B cell (primary cell): Measurements from ENCODE around the gene C1orf56. TPM values are rescaled to one million over a fixed set of nuclear protein-coding genes. Genes with fewer than 3 reads are reported as not detected.
A peak's percentile ranks its signal among the peaks of the same experiment; 100 is the strongest.

Source experiments
- ATAC-seq: fragments of 200-7000 bp; cut with Tn5 transposase; one replicate; pipeline ENCODE4 v1.10.0; 2021; ENCODE audit warnings: low read depth, mild to moderate bottlenecking, moderate number of reproducible peaks, moderate library complexity
- CTCF ChIA-PET: fragments of 350-600 bp; sonication (Branson Sonifier 250); formaldehyde crosslinking; loops from one replicate; lab custom pipeline; 2021; ENCODE audit warnings: antibody characterized with exemption, inconsistent platforms; lab: Charles Lee
- POLR2A ChIA-PET: fragments of 350-600 bp; sonication (Branson Sonifier 250); formaldehyde crosslinking; loops from one replicate; lab custom pipeline; 2021; ENCODE audit warnings: antibody characterized with exemption; lab: Charles Lee
- DNase-seq: peaks from one replicate; pipeline ENCODE4 v3.0.0; 2013
- H2AFZ ChIP-seq: 2 replicates; pipeline ENCODE4 v1.6.1; 2012; ENCODE audit warnings: mild to moderate bottlenecking, low read depth, low read length; ENCODE audit not compliant: insufficient read depth, poor library complexity, severe bottlenecking
- H3K27ac ChIP-seq, 2 donors: 1 replicate in 1 of 2; 2 replicates in 1 of 2; pipeline ENCODE4 v1.5.1; 2012 to 2013; ENCODE audit warnings: low read length in 2 of 2, mild to moderate bottlenecking in 2 of 2, moderate library complexity in 1 of 2
- H3K27me3 ChIP-seq, 4 experiments: fragments of 200-600 bp in 1 of 4; sonication (generic) in 1 of 4; replicated peaks in 1 of 4; 1 replicate in 2 of 4; 2 replicates in 2 of 4; pipeline versions ENCODE4 v1.6.1 to v1.7.0; 2013 to 2016; ENCODE audit warnings: low read length in 3 of 4, mild to moderate bottlenecking in 2 of 4, mixed read lengths in 1 of 4, moderate library complexity in 1 of 4; ENCODE audit not compliant: insufficient read depth in 4 of 4, control insufficient read depth in 3 of 4; ENCODE audit errors: control extremely low read depth in 1 of 4
- H3K36me3 ChIP-seq, 2 experiments: replicated peaks in 1 of 2; 1 replicate in 1 of 2; 2 replicates in 1 of 2; pipeline versions ENCODE4 v1.6.1 to v1.7.1; 2013; ENCODE audit warnings: low read length in 1 of 2; ENCODE audit not compliant: insufficient read depth in 2 of 2, control insufficient read depth in 1 of 2; ENCODE audit errors: control extremely low read depth in 1 of 2, extremely low read depth in 1 of 2
- H3K4me1 ChIP-seq, 2 donors: fragments of 200-600 bp in 1 of 2; sonication (generic) in 1 of 2; 1 replicate in 1 of 2; 2 replicates in 1 of 2; pipeline versions ENCODE4 v1.5.1 to v1.6.1; 2013 to 2017; ENCODE audit warnings: low read length in 2 of 2; ENCODE audit not compliant: control insufficient read depth in 2 of 2, insufficient read depth in 2 of 2
- H3K4me2 ChIP-seq: replicated peaks from 2 replicates; pipeline ENCODE3; 2012; ENCODE audit warnings: mild to moderate bottlenecking, low read depth, low read length; ENCODE audit not compliant: poor library complexity, severe bottlenecking
- H3K4me3 ChIP-seq, 5 experiments: fragments of 200-600 bp in 1 of 5; sonication (generic) in 1 of 5; 1 replicate in 3 of 5; 2 replicates in 2 of 5; pipeline versions ENCODE4 v1.5.1 to v1.7.0; 2011 to 2016; ENCODE audit warnings: low read length in 4 of 5, mild to moderate bottlenecking in 4 of 5, low read depth in 2 of 5, control low read depth in 1 of 5, moderate library complexity in 1 of 5; ENCODE audit not compliant: insufficient read depth in 1 of 5; ENCODE audit errors: control extremely low read depth in 1 of 5, extremely low read depth in 1 of 5
- H3K79me2 ChIP-seq: fragments of 200-600 bp; sonication (generic); one replicate; pipeline ENCODE4 v1.6.0; 2016; ENCODE audit warnings: low read length; ENCODE audit not compliant: control insufficient read depth, insufficient read depth
- H3K9ac ChIP-seq: fragments of 200-600 bp; sonication (generic); 2 replicates; pipeline ENCODE4 v1.6.1; 2017; ENCODE audit warnings: mild to moderate bottlenecking, low read length, moderate library complexity
- H3K9me3 ChIP-seq, 3 donors: one replicate each; pipeline versions ENCODE4 v1.6.1 to v1.7.1; 2013; ENCODE audit warnings: low read length in 2 of 3; ENCODE audit not compliant: control insufficient read depth in 2 of 3, insufficient read depth in 1 of 3; ENCODE audit errors: control extremely low read depth in 1 of 3
- H4K20me1 ChIP-seq: 2 replicates; pipeline ENCODE4 v1.6.0; 2012; ENCODE audit warnings: mild to moderate bottlenecking, low read length; ENCODE audit not compliant: insufficient read depth, control insufficient read depth, poor library complexity, severe bottlenecking
- H3K27ac Mint-ChIP-seq: one replicate; pipeline ENCODE4 v1.8.0; 2021; ENCODE audit warnings: mixed read lengths
- H3K27me3 Mint-ChIP-seq: one replicate; pipeline ENCODE4 v1.8.0; 2021; ENCODE audit warnings: mixed read lengths
- H3K4me1 Mint-ChIP-seq: one replicate; pipeline ENCODE4 v1.8.0; 2021; ENCODE audit warnings: mixed read lengths
- H3K4me3 Mint-ChIP-seq: one replicate; pipeline ENCODE4 v1.8.0; 2021; ENCODE audit warnings: mixed read lengths
- H3K9me3 Mint-ChIP-seq: one replicate; pipeline ENCODE4 v1.8.0; 2022; ENCODE audit warnings: mixed read lengths; ENCODE audit not compliant: insufficient read depth
- EZH2 ChIP-seq: IDR thresholded peaks from 2 replicates; pipeline ENCODE4 v1.6.1; 2012; ENCODE audit warnings: borderline replicate concordance, low read depth, mild to moderate bottlenecking, moderate library complexity, low read length; ENCODE audit not compliant: insufficient read depth, poor library complexity, severe bottlenecking
- WGBS: methylation state at CpG from one replicate; pipeline ENCODE4 v1.1.5; 2013; ENCODE audit warnings: missing lambda C conversion rate; ENCODE audit not compliant: insufficient coverage; 5-methylcytosine and 5-hydroxymethylcytosine counted together
- intact Hi-C: fragments of 100-400 bp; cut with micrococcal nuclease; formaldehyde crosslinking; loops from one replicate; pipeline ENCODE4 v1.10.0; 2022
- polyA minus RNA-seq: library from RNA; depleted of rRNA, polyadenylated mRNA; stranded (reverse); fragments of >200 nt; gene quantifications from 2 replicates; pipeline ENCODE4 v1.2.3, GENCODE V29; 2012
- polyA plus RNA-seq: library from polyadenylated mRNA; depleted of rRNA; stranded (reverse); fragments of >200 nt; gene quantifications from 2 replicates; pipeline ENCODE4 v1.2.3, GENCODE V29; 2012
- total RNA-seq, 2 donors: library from RNA; stranded (reverse); fragments of 120-200 nt in 1 of 2; gene quantifications; 1 replicate in 1 of 2; 2 replicates in 1 of 2; pipeline versions ENCODE4 v1.2.3 to v1.2.4, GENCODE V29; 2013 to 2022
- TF ChIP-seq, protein P1 (sequence below): fragments of 200-600 bp; IDR thresholded peaks from one replicate; pipeline ENCODE4 v1.8.0; 2022; ENCODE audit warnings: antibody characterized with exemption, mild to moderate bottlenecking

C1orf56 gene, protein sequence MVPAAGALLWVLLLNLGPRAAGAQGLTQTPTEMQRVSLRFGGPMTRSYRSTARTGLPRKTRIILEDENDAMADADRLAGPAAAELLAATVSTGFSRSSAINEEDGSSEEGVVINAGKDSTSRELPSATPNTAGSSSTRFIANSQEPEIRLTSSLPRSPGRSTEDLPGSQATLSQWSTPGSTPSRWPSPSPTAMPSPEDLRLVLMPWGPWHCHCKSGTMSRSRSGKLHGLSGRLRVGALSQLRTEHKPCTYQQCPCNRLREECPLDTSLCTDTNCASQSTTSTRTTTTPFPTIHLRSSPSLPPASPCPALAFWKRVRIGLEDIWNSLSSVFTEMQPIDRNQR
- 4.5 and 7.6 TPM in 2 replicates for total RNA-seq
- total RNA-seq (2013) = 3.6 TPM
- polyA plus RNA-seq = 2.4 and 2.5 TPM in 2 replicates
- 3.8 and 5.4 TPM in 2 replicates for polyA minus RNA-seq

DNA sequence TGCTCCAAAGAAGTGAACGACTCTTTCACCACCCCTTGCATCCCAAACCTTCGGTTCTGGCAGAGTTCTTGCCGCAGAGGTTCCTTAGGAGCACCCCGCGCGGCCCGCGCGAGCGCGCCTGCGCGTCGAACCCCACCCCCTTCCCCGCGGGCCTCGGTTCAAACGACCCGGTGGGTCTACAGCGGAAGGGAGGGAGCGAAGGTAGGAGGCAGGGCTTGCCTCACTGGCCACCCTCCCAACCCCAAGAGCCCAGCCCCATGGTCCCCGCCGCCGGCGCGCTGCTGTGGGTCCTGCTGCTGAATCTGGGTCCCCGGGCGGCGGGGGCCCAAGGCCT, at the start of gene C1orf56:
C1orf56 (plus strand) TSS at position 161 of the 334 bp plus-strand sequence; CDS start at position 258, 97 bp downstream.
- ChIA-PET CTCF (interaction anchor here (0.7 to 5.7 kb wide), 8 partner anchors 12 to 69 kb away, joined by 3 to 63 read pairs (median 5); partner anchors contain the start of genes CDC42SE1, GABPB2 and MLLT11), POLR2A (interaction anchor here (0.6 to 3.9 kb wide), 6 partner anchors 11 to 505 kb away, joined by 3 to 29 read pairs (median 4); partner anchors contain the start of genes CDC42SE1 and GABPB2)
- H3K27me3 ChIP-seq = no peaks in the 10 kb centered on the region
- peaks cover 20 to 30% of the 10 kb centered on the region in 2 donors for H3K4me1 ChIP-seq
- peaks cover 13% of the 10 kb centered on the region for H3K79me2 ChIP-seq
- H3K4me3 ChIP-seq = peak within 1 kb of the TSS; percentile 70 to 97 (median 93)
- H3K27me3 Mint-ChIP-seq = no peaks in the 10 kb centered on the region
- H3K27ac Mint-ChIP-seq = peak within 1 kb of the TSS; percentile 94
- peak within 1 kb of the TSS; percentile 96 for H3K4me3 Mint-ChIP-seq
- DNase-seq = peak; percentile 77
- intact Hi-C loops = loop anchor here (2.0 kb wide), 2 partner anchors 23 to 109 kb away; partner anchors contain the start of gene TNFAIP8L2
- TF ChIP-seq, protein P1, sequence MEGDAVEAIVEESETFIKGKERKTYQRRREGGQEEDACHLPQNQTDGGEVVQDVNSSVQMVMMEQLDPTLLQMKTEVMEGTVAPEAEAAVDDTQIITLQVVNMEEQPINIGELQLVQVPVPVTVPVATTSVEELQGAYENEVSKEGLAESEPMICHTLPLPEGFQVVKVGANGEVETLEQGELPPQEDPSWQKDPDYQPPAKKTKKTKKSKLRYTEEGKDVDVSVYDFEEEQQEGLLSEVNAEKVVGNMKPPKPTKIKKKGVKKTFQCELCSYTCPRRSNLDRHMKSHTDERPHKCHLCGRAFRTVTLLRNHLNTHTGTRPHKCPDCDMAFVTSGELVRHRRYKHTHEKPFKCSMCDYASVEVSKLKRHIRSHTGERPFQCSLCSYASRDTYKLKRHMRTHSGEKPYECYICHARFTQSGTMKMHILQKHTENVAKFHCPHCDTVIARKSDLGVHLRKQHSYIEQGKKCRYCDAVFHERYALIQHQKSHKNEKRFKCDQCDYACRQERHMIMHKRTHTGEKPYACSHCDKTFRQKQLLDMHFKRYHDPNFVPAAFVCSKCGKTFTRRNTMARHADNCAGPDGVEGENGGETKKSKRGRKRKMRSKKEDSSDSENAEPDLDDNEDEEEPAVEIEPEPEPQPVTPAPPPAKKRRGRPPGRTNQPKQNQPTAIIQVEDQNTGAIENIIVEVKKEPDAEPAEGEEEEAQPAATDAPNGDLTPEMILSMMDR = no peak
- no peak for TF ChIP-seq EZH2
- peaks cover 0 to 21% of the 10 kb centered on the region in 2 experiments for H3K36me3 ChIP-seq
- H3K27ac ChIP-seq = peak within 1 kb of the TSS; percentile 71 to 75
- H3K9me3 ChIP-seq = no peaks in the 10 kb centered on the region
- ATAC-seq = peak; percentile 78
- H4K20me1 ChIP-seq = peaks cover 6% of the 10 kb centered on the region
- H3K9ac ChIP-seq = peak within 1 kb of the TSS; percentile 85
- H3K9me3 Mint-ChIP-seq = no peaks in the 10 kb centered on the region
- peak within 1 kb of the TSS; percentile 84 for H2AFZ ChIP-seq
- peaks cover 42% of the 10 kb centered on the region for H3K4me1 Mint-ChIP-seq
- 0% methylated on average over 18 of the region's 29 CpGs for WGBS
- peak within 1 kb of the TSS; percentile 93 for H3K4me2 ChIP-seq

DNA sequence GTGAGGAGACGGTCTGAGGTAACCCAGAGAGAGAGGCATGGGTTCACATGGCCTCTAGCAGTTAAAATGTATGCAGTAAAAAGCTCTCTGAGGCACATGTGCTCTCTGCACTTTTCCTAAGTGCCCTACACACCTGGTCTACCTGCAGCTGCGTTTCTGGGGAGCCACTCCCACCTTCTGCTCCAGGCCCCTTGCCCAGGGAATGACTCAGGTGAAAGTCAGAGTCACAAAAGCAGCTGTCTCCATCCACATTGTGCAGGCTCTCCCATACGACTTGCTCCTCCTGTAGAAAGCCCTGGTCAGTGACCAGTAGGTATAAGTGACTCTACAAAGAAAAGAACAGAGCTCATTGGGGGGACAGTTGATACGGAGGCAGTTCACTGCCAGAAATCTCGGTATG, 49.6 kb upstream of the C1orf56 start:
- Histone ChIP-seq H3K27me3 (no peaks in the 10 kb centered on the region), H4K20me1 (no peaks in the 10 kb centered on the region), H3K9ac (no peak overlapping the region), H3K4me2 (no peak overlapping the region), H3K79me2 (no peaks in the 10 kb centered on the region), H3K4me1 (peaks cover 2 to 7% of the 10 kb centered on the region in 2 donors), H3K27ac (no peak overlapping the region), H3K36me3 (peaks cover 3 to 15% of the 10 kb centered on the region in 2 experiments), H3K9me3 (no peaks in the 10 kb centered on the region), H2AFZ (no peak overlapping the region), H3K4me3 (no peak overlapping the region)
- 91% methylated on average over 4 of the region's 5 CpGs for WGBS
- ChIA-PET CTCF (interaction anchor here (1.0 to 5.3 kb wide), 4 partner anchors 8 to 743 kb away, joined by 3 to 63 read pairs (median 19); partner anchors contain the start of genes ANXA9 and MINDY1), POLR2A (no interaction called here)
- TF ChIP-seq, protein P1 = no peak
- no peaks in the 10 kb centered on the region for H3K9me3 Mint-ChIP-seq
- peaks cover 11% of the 10 kb centered on the region for H3K4me1 Mint-ChIP-seq
- intact Hi-C loops = loop anchor here (5.0 to 10.0 kb wide), 2 partner anchors 536 to 743 kb away; partner anchors contain the start of gene CA14
- H3K27ac Mint-ChIP-seq = no peak overlapping the region
- DNase-seq (no peak), ATAC-seq (no peak)
- no peaks in the 10 kb centered on the region for H3K27me3 Mint-ChIP-seq
- H3K4me3 Mint-ChIP-seq = no peak overlapping the region
